GM23338 (cell line): ENCODE data around the gene ACO2. TPM values are rescaled to one million over a fixed set of nuclear protein-coding genes. Genes with fewer than 3 reads are reported as not detected.

ENCODE experiments used
- ATAC-seq: fragments of 200-7000 bp; cut with Tn5 transposase; 3 replicates; pipeline ENCODE4 v1.9.1; 2020
- DNase-seq: peaks from one replicate; pipeline ENCODE4 v3.0.0-alpha.2; 2015; ENCODE audit warnings: low spot score
- H2AFZ ChIP-seq: fragments of 200-600 bp; sonication (generic); 2 replicates; pipeline ENCODE4 v1.8.0; 2016; ENCODE audit warnings: antibody characterized with exemption, mild to moderate bottlenecking, moderate library complexity
- H3F3A ChIP-seq: fragments of 200-600 bp; sonication (generic); replicated peaks from 2 replicates; pipeline ENCODE4 v1.8.0; 2017; ENCODE audit warnings: antibody characterized with exemption, mixed run types, low read depth
- H3K27ac ChIP-seq: fragments of 200-600 bp; sonication (generic); 2 replicates; pipeline ENCODE4 v1.6.1; 2016; ENCODE audit warnings: low read depth
- H3K27me3 ChIP-seq: fragments of 200-600 bp; sonication (generic); 2 replicates; pipeline ENCODE4 v1.8.0; 2016; ENCODE audit warnings: mild to moderate bottlenecking, mixed run types, moderate library complexity; ENCODE audit not compliant: insufficient read depth
- H3K36me3 ChIP-seq: fragments of 200-600 bp; sonication (generic); 2 replicates; pipeline ENCODE4 v1.8.0; 2016; ENCODE audit warnings: mild to moderate bottlenecking; ENCODE audit not compliant: insufficient read depth
- H3K4me1 ChIP-seq: fragments of 200-600 bp; sonication (generic); 2 replicates; pipeline ENCODE4 v1.8.0; 2016; ENCODE audit warnings: mild to moderate bottlenecking, moderate library complexity; ENCODE audit not compliant: insufficient read depth
- H3K4me2 ChIP-seq: fragments of 200-600 bp; sonication (generic); 2 replicates; pipeline ENCODE4 v1.7.1; 2017; ENCODE audit warnings: mixed run types
- H3K4me3 ChIP-seq: fragments of 200-600 bp; sonication (generic); 2 replicates; pipeline ENCODE4 v1.6.1; 2016; ENCODE audit warnings: mixed run types
- H3K79me2 ChIP-seq: fragments of 200-600 bp; sonication (generic); replicated peaks from 2 replicates; pipeline ENCODE4 v1.8.0; 2017; ENCODE audit warnings: mild to moderate bottlenecking; ENCODE audit not compliant: insufficient read depth
- H3K9me2 ChIP-seq: fragments of 200-600 bp; sonication (generic); 2 replicates; pipeline ENCODE4 v1.8.0; 2017; ENCODE audit not compliant: insufficient read depth
- H4K20me1 ChIP-seq: fragments of 200-600 bp; sonication (generic); replicated peaks from 2 replicates; pipeline ENCODE4 v1.8.0; 2017; ENCODE audit warnings: mild to moderate bottlenecking; ENCODE audit not compliant: insufficient read depth
- H3K27ac Mint-ChIP-seq: 2 replicates; pipeline ENCODE4 v1.8.0; 2020; ENCODE audit warnings: inconsistent platforms, mild to moderate bottlenecking, moderate library complexity, mixed read lengths
- H3K27me3 Mint-ChIP-seq: 3 replicates; pipeline ENCODE4 v1.8.0; 2022; ENCODE audit warnings: low read depth, mild to moderate bottlenecking, moderate library complexity, mixed read lengths, inconsistent platforms; ENCODE audit not compliant: insufficient read depth, poor library complexity
- H3K36me3 Mint-ChIP-seq: 3 replicates; pipeline ENCODE4 v1.8.0; 2021; ENCODE audit warnings: low read depth, mild to moderate bottlenecking, inconsistent platforms, moderate library complexity, mixed read lengths
- H3K4me1 Mint-ChIP-seq: 3 replicates; pipeline ENCODE4 v1.8.0; 2020; ENCODE audit warnings: mild to moderate bottlenecking, inconsistent platforms, mixed read lengths
- H3K4me3 Mint-ChIP-seq: 3 replicates; pipeline ENCODE4 v1.8.0; 2021; ENCODE audit warnings: moderate library complexity, mild to moderate bottlenecking, inconsistent platforms, mixed read lengths
- H3K9me3 Mint-ChIP-seq: 3 replicates; pipeline ENCODE4 v1.8.0; 2020; ENCODE audit warnings: moderate library complexity, mild to moderate bottlenecking, inconsistent platforms, mixed read lengths
- CREB1 ChIP-seq: fragments of 250-450 bp; sonication (Bioruptor Pico); IDR thresholded peaks from 2 replicates; pipeline ENCODE4 v1.5.0; 2020; ENCODE audit warnings: low read depth, mild to moderate bottlenecking, moderate library complexity
- EZH2 ChIP-seq: fragments of 200-600 bp; sonication (generic); IDR thresholded peaks from one replicate; pipeline ENCODE4 v1.8.0; 2017; ENCODE audit warnings: antibody characterized with exemption, mild to moderate bottlenecking, low read depth; ENCODE audit not compliant: unreplicated experiment
- EZH2phosphoT487 ChIP-seq: fragments of 200-600 bp; sonication (generic); IDR thresholded peaks from one replicate; pipeline ENCODE4 v1.8.1; 2018; ENCODE audit warnings: antibody characterized with exemption; ENCODE audit not compliant: unreplicated experiment
- JUNB ChIP-seq: IDR thresholded peaks from one replicate; pipeline ENCODE4 v1.6.1; 2016; ENCODE audit warnings: antibody characterized with exemption; ENCODE audit not compliant: unreplicated experiment
- NANOG ChIP-seq: IDR thresholded peaks from 2 replicates; pipeline ENCODE4 v1.6.1; 2016; ENCODE audit warnings: antibody characterized with exemption, borderline replicate concordance
- POLR2AphosphoS5 ChIP-seq: IDR thresholded peaks from 2 replicates; pipeline ENCODE4 v1.6.1; 2016; ENCODE audit warnings: antibody characterized with exemption, low read depth
- STAT1 ChIP-seq: IDR thresholded peaks from one replicate; pipeline ENCODE4 v1.6.1; 2016; ENCODE audit warnings: antibody characterized with exemption; ENCODE audit not compliant: unreplicated experiment
- ZNF114 ChIP-seq: fragments of 250-450 bp; sonication (Bioruptor Pico); IDR thresholded peaks from 2 replicates; pipeline ENCODE4 v1.5.0; 2020; ENCODE audit warnings: mild to moderate bottlenecking, moderate library complexity
- ZNF331 ChIP-seq: fragments of 250-450 bp; sonication (Bioruptor Pico); IDR thresholded peaks from 2 replicates; pipeline ENCODE4 v1.5.0; 2020; ENCODE audit warnings: low read depth, mild to moderate bottlenecking, moderate library complexity
- polyA plus RNA-seq: library from polyadenylated mRNA; unstranded; fragments of >200 nt; fragmentation: Nextera tagmentation; extraction: Ambion mirVana; gene quantifications from 2 replicates; pipeline ENCODE4 v1.2.1, GENCODE V29; 2016
- total RNA-seq: library from RNA; depleted of rRNA; stranded (reverse); fragments of >200 nt; shearing (Covaris generic); gene quantifications from 2 replicates; pipeline ENCODE4 v1.2.3, GENCODE V29; 2014
- TF ChIP-seq, protein P1 (sequence below), 2 experiments: fragments of 200-600 bp in 1 of 2; sonication (generic) in 1 of 2; conservative IDR thresholded peaks; 2 replicates each; pipeline versions ENCODE4 v1.5.1 to v1.6.1; 2016 to 2017; ENCODE audit warnings: antibody characterized with exemption in 2 of 2, low read depth in 2 of 2, mild to moderate bottlenecking in 2 of 2, moderate library complexity in 1 of 2
- TF ChIP-seq, protein P2 (sequence below): IDR thresholded peaks from one replicate; pipeline ENCODE4 v1.6.1; 2018; ENCODE audit warnings: antibody characterized with exemption; ENCODE audit not compliant: unreplicated experiment
- TF ChIP-seq, protein P3 (sequence below): IDR thresholded peaks from 2 replicates; pipeline ENCODE4 v1.6.1; 2016; ENCODE audit warnings: antibody characterized with exemption
- TF ChIP-seq, protein P4 (sequence below): fragments of 250-450 bp; sonication (Bioruptor Pico); IDR thresholded peaks from 2 replicates; pipeline ENCODE4 v1.5.0; 2020; ENCODE audit warnings: mild to moderate bottlenecking, moderate library complexity

Gene ACO2
- total and polyA plus RNA-seq, 2 experiments from 2014 or later, result 36.2 to 79.7 TPM

DNA sequence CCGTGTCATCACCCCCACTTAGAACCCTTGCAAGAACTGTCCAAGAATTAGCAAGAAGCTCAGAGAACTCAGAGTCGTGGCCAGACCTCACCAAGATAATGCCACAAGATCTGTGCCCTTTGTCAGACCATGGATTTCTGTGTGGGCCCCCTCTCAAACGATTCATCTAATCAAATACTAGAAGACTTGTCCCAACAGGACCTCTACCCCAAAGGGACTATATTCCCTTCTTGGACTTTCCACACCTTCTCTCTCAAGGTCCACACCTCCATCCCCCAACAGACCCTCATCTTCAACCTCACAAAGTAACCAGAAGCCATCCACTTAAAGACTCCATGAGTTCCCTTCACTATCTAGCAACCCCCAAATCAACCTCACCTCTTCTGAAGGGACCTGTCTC lies 72.6 kb downstream of the ACO2 start:
- H3K4me3 ChIP-seq, result no peak overlapping the region
- peaks cover 32% of the 10 kb centered on the region for H3K36me3 Mint-ChIP-seq
- no peak for TF ChIP-seq NANOG
- no peak for TF ChIP-seq CREB1 (CRISPR knock-in tag)
- TF ChIP-seq, protein P1, sequence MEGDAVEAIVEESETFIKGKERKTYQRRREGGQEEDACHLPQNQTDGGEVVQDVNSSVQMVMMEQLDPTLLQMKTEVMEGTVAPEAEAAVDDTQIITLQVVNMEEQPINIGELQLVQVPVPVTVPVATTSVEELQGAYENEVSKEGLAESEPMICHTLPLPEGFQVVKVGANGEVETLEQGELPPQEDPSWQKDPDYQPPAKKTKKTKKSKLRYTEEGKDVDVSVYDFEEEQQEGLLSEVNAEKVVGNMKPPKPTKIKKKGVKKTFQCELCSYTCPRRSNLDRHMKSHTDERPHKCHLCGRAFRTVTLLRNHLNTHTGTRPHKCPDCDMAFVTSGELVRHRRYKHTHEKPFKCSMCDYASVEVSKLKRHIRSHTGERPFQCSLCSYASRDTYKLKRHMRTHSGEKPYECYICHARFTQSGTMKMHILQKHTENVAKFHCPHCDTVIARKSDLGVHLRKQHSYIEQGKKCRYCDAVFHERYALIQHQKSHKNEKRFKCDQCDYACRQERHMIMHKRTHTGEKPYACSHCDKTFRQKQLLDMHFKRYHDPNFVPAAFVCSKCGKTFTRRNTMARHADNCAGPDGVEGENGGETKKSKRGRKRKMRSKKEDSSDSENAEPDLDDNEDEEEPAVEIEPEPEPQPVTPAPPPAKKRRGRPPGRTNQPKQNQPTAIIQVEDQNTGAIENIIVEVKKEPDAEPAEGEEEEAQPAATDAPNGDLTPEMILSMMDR (conservative IDR thresholded peaks at IDR 0.05; ENCODE audit: low read depth in 2 of 2), result no peak
- no peak for TF ChIP-seq EZH2
- TF ChIP-seq, protein P2, sequence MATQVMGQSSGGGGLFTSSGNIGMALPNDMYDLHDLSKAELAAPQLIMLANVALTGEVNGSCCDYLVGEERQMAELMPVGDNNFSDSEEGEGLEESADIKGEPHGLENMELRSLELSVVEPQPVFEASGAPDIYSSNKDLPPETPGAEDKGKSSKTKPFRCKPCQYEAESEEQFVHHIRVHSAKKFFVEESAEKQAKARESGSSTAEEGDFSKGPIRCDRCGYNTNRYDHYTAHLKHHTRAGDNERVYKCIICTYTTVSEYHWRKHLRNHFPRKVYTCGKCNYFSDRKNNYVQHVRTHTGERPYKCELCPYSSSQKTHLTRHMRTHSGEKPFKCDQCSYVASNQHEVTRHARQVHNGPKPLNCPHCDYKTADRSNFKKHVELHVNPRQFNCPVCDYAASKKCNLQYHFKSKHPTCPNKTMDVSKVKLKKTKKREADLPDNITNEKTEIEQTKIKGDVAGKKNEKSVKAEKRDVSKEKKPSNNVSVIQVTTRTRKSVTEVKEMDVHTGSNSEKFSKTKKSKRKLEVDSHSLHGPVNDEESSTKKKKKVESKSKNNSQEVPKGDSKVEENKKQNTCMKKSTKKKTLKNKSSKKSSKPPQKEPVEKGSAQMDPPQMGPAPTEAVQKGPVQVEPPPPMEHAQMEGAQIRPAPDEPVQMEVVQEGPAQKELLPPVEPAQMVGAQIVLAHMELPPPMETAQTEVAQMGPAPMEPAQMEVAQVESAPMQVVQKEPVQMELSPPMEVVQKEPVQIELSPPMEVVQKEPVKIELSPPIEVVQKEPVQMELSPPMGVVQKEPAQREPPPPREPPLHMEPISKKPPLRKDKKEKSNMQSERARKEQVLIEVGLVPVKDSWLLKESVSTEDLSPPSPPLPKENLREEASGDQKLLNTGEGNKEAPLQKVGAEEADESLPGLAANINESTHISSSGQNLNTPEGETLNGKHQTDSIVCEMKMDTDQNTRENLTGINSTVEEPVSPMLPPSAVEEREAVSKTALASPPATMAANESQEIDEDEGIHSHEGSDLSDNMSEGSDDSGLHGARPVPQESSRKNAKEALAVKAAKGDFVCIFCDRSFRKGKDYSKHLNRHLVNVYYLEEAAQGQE, result no peak
- TF ChIP-seq EZH2phosphoT487, result no peak
- TF ChIP-seq STAT1, result no peak
- TF ChIP-seq JUNB, result no peak
- no peak for TF ChIP-seq POLR2AphosphoS5
- TF ChIP-seq, protein P3, sequence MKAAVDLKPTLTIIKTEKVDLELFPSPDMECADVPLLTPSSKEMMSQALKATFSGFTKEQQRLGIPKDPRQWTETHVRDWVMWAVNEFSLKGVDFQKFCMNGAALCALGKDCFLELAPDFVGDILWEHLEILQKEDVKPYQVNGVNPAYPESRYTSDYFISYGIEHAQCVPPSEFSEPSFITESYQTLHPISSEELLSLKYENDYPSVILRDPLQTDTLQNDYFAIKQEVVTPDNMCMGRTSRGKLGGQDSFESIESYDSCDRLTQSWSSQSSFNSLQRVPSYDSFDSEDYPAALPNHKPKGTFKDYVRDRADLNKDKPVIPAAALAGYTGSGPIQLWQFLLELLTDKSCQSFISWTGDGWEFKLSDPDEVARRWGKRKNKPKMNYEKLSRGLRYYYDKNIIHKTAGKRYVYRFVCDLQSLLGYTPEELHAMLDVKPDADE, result no peak
- TF ChIP-seq, protein P4, sequence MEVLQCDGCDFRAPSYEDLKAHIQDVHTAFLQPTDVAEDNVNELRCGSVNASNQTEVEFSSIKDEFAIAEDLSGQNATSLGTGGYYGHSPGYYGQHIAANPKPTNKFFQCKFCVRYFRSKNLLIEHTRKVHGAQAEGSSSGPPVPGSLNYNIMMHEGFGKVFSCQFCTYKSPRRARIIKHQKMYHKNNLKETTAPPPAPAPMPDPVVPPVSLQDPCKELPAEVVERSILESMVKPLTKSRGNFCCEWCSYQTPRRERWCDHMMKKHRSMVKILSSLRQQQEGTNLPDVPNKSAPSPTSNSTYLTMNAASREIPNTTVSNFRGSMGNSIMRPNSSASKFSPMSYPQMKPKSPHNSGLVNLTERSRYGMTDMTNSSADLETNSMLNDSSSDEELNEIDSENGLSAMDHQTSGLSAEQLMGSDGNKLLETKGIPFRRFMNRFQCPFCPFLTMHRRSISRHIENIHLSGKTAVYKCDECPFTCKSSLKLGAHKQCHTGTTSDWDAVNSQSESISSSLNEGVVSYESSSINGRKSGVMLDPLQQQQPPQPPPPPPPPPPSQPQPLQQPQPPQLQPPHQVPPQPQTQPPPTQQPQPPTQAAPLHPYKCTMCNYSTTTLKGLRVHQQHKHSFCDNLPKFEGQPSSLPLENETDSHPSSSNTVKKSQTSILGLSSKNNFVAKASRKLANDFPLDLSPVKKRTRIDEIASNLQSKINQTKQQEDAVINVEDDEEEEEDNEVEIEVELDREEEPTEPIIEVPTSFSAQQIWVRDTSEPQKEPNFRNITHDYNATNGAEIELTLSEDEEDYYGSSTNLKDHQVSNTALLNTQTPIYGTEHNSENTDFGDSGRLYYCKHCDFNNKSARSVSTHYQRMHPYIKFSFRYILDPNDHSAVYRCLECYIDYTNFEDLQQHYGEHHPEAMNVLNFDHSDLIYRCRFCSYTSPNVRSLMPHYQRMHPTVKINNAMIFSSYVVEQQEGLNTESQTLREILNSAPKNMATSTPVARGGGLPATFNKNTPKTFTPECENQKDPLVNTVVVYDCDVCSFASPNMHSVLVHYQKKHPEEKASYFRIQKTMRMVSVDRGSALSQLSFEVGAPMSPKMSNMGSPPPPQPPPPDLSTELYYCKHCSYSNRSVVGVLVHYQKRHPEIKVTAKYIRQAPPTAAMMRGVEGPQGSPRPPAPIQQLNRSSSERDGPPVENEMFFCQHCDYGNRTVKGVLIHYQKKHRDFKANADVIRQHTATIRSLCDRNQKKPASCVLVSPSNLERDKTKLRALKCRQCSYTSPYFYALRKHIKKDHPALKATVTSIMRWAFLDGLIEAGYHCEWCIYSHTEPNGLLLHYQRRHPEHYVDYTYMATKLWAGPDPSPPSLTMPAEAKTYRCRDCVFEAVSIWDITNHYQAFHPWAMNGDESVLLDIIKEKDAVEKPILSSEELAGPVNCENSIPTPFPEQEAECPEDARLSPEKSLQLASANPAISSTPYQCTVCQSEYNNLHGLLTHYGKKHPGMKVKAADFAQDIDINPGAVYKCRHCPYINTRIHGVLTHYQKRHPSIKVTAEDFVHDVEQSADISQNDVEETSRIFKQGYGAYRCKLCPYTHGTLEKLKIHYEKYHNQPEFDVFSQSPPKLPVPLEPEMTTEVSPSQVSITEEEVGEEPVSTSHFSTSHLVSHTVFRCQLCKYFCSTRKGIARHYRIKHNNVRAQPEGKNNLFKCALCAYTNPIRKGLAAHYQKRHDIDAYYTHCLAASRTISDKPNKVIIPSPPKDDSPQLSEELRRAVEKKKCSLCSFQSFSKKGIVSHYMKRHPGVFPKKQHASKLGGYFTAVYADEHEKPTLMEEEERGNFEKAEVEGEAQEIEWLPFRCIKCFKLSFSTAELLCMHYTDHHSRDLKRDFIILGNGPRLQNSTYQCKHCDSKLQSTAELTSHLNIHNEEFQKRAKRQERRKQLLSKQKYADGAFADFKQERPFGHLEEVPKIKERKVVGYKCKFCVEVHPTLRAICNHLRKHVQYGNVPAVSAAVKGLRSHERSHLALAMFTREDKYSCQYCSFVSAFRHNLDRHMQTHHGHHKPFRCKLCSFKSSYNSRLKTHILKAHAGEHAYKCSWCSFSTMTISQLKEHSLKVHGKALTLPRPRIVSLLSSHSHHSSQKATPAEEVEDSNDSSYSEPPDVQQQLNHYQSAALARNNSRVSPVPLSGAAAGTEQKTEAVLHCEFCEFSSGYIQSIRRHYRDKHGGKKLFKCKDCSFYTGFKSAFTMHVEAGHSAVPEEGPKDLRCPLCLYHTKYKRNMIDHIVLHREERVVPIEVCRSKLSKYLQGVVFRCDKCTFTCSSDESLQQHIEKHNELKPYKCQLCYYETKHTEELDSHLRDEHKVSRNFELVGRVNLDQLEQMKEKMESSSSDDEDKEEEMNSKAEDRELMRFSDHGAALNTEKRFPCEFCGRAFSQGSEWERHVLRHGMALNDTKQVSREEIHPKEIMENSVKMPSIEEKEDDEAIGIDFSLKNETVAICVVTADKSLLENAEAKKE (CRISPR knock-in tag), result no peak
- no peak for TF ChIP-seq ZNF331 (CRISPR knock-in tag)
- TF ChIP-seq ZNF114, result no peak
- H3K27me3 Mint-ChIP-seq, result peaks cover 9% of the 10 kb centered on the region
- DNase-seq (no peak), ATAC-seq (no peak)
- no peaks in the 10 kb centered on the region; the same call in 2 of the 3 replicates for H3K9me3 Mint-ChIP-seq
- H3K36me3 ChIP-seq, result no peaks in the 10 kb centered on the region
- no peaks in the 10 kb centered on the region for H3K27me3 ChIP-seq
- peaks cover 13% of the 10 kb centered on the region; the same call in 1 of the 2 replicates for H3F3A ChIP-seq
- peaks cover 7% of the 10 kb centered on the region for H4K20me1 ChIP-seq
- H3K79me2 ChIP-seq, result peaks cover 50% of the 10 kb centered on the region
- H3K9me2 ChIP-seq, result no peaks in the 10 kb centered on the region
- no peak overlapping the region for H3K4me2 ChIP-seq
- H2AFZ ChIP-seq, result no peak overlapping the region
- no peak overlapping the region for H3K27ac Mint-ChIP-seq
- H3K4me1 ChIP-seq, result peaks cover 7% of the 10 kb centered on the region; the same call in 1 of the 2 replicates
- H3K27ac ChIP-seq, result no peak overlapping the region
- peak overlapping the region; percentile 13; the same call in 1 of the 3 replicates for H3K4me3 Mint-ChIP-seq
- H3K4me1 Mint-ChIP-seq, result peaks cover 29% of the 10 kb centered on the region
